Hepatocyte (in vitro differentiated cells): ENCODE measurements around the gene NRG2. TPM values are rescaled to one million over a fixed set of nuclear protein-coding genes. Genes with fewer than 3 reads are reported as not detected.

Experiments used
- DNase-seq: peaks from one replicate; pipeline ENCODE4 v3.0.0-alpha.2; 2016; ENCODE audit warnings: low spot score
- H2AFZ ChIP-seq: fragments of 200-600 bp; sonication (generic); 2 replicates; pipeline ENCODE4 v1.6.0; 2016; ENCODE audit warnings: antibody characterized with exemption, mild to moderate bottlenecking
- H3K27ac ChIP-seq: fragments of 200-600 bp; sonication (generic); 2 replicates; pipeline ENCODE4 v1.5.1; 2016; ENCODE audit warnings: mild to moderate bottlenecking
- H3K27me3 ChIP-seq: fragments of 200-600 bp; sonication (generic); 2 replicates; pipeline ENCODE4 v1.6.1; 2016
- H3K36me3 ChIP-seq: fragments of 200-600 bp; sonication (generic); replicated peaks from 2 replicates; pipeline ENCODE4 v1.5.1; 2016; ENCODE audit warnings: low read depth; ENCODE audit not compliant: insufficient read depth
- H3K4me1 ChIP-seq: fragments of 200-600 bp; sonication (generic); 2 replicates; pipeline ENCODE4 v1.5.1; 2016; ENCODE audit warnings: mild to moderate bottlenecking, moderate library complexity; ENCODE audit not compliant: insufficient read depth
- H3K4me2 ChIP-seq: fragments of 200-600 bp; sonication (generic); 2 replicates; pipeline ENCODE4 v1.6.0; 2016
- H3K4me3 ChIP-seq: fragments of 200-600 bp; sonication (generic); 2 replicates; pipeline ENCODE4 v1.5.1; 2016; ENCODE audit warnings: mild to moderate bottlenecking
- H3K79me2 ChIP-seq: fragments of 200-600 bp; sonication (generic); 2 replicates; pipeline ENCODE4 v1.6.0; 2017; ENCODE audit warnings: mild to moderate bottlenecking
- H3K9me2 ChIP-seq: fragments of 200-600 bp; sonication (generic); replicated peaks from 2 replicates; pipeline ENCODE4 v1.6.0; 2017; ENCODE audit warnings: mild to moderate bottlenecking; ENCODE audit not compliant: insufficient read depth
- H3K9me3 ChIP-seq: fragments of 200-600 bp; sonication (generic); 2 replicates; pipeline ENCODE4 v1.5.1; 2016; ENCODE audit warnings: low read depth, mild to moderate bottlenecking
- H4K20me1 ChIP-seq: fragments of 200-600 bp; sonication (generic); 2 replicates; pipeline ENCODE4 v1.6.0; 2016; ENCODE audit warnings: mild to moderate bottlenecking; ENCODE audit not compliant: insufficient read depth, poor library complexity, severe bottlenecking
- EZH2 ChIP-seq: fragments of 200-600 bp; sonication (generic); IDR thresholded peaks from 2 replicates; pipeline ENCODE4 v1.6.1; 2016; ENCODE audit warnings: antibody characterized with exemption, mild to moderate bottlenecking, borderline replicate concordance
- EZH2phosphoT487 ChIP-seq: fragments of 200-600 bp; sonication (generic); IDR thresholded peaks from one replicate; pipeline ENCODE4 v1.6.1; 2018; ENCODE audit warnings: antibody characterized with exemption, mild to moderate bottlenecking, low read depth, moderate library complexity; ENCODE audit not compliant: unreplicated experiment, severe bottlenecking
- WGBS: methylation state at CpG from one replicate; pipeline ENCODE4 v1.1.6; 2016; ENCODE audit warnings: low lambda C conversion rate; ENCODE audit errors: missing lambda C conversion rate; 5-methylcytosine and 5-hydroxymethylcytosine counted together
- polyA plus RNA-seq: library from polyadenylated mRNA; unstranded; fragments of >200 nt; fragmentation: Nextera tagmentation; extraction: Ambion mirVana; gene quantifications from 2 replicates; pipeline ENCODE4 v1.2.1, GENCODE V29; 2016
- total RNA-seq: library from RNA; depleted of rRNA; stranded (reverse); fragments of >200 nt; gene quantifications from 2 replicates; pipeline ENCODE4 v1.2.3, GENCODE V29; 2014
- TF ChIP-seq, protein P1 (sequence below): fragments of 200-600 bp; sonication (generic); IDR thresholded peaks from 2 replicates; pipeline ENCODE4 v1.5.1; 2016; ENCODE audit warnings: antibody characterized with exemption, mild to moderate bottlenecking; ENCODE audit not compliant: poor library complexity

NRG2 gene
- total and polyA plus RNA-seq, 2 experiments from 2014 or later: 1.4 to 1.5 TPM

- no peaks in the 10 kb centered on the region for H3K9me3 ChIP-seq
- no peaks in the 10 kb centered on the region for H3K36me3 ChIP-seq
- H3K9me2 ChIP-seq: no peaks in the 10 kb centered on the region
- H3K4me3 ChIP-seq: no peak overlapping the region
- no peak overlapping the region for H3K27ac ChIP-seq
- H3K4me2 ChIP-seq: no peak overlapping the region
- peaks cover 23% of the 10 kb centered on the region for H3K4me1 ChIP-seq
- no peaks in the 10 kb centered on the region for H3K79me2 ChIP-seq
- DNase-seq: no peak
- TF ChIP-seq EZH2phosphoT487 (no peak), EZH2 (no peak)
- TF ChIP-seq, protein P1, sequence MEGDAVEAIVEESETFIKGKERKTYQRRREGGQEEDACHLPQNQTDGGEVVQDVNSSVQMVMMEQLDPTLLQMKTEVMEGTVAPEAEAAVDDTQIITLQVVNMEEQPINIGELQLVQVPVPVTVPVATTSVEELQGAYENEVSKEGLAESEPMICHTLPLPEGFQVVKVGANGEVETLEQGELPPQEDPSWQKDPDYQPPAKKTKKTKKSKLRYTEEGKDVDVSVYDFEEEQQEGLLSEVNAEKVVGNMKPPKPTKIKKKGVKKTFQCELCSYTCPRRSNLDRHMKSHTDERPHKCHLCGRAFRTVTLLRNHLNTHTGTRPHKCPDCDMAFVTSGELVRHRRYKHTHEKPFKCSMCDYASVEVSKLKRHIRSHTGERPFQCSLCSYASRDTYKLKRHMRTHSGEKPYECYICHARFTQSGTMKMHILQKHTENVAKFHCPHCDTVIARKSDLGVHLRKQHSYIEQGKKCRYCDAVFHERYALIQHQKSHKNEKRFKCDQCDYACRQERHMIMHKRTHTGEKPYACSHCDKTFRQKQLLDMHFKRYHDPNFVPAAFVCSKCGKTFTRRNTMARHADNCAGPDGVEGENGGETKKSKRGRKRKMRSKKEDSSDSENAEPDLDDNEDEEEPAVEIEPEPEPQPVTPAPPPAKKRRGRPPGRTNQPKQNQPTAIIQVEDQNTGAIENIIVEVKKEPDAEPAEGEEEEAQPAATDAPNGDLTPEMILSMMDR: no peak
- 88% methylated on average over 15 of the region's 15 CpGs for WGBS
- peaks cover 17% of the 10 kb centered on the region for H3K27me3 ChIP-seq
- no peak overlapping the region for H2AFZ ChIP-seq
- no peaks in the 10 kb centered on the region for H4K20me1 ChIP-seq
Measured at GRCh38 chr5:139885172-139885856, 157.8 kb downstream of the NRG2 start.

DNA sequence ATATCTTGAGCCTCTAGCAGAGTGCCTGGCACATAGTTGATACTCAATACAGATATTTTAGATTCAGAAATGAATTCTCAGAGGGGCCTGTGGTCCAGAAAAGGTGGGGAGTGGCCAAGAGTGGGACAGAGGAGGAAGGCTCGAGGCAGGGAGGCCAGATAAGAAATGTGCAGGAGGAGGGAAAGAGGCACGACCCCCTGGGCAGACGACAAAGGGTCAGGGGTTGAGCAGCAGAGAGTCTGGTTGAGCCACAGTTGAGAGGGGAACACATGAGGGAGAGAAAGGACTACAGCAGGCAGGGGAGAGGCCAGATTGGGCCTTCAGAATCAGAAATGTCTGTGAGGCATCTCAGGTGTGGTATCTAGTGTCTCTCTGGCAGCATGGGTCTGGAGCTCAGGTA lies 158.4 kb downstream of the NRG2 start:
- Histone ChIP-seq H3K9me2 (no peaks in the 10 kb centered on the region), H3K4me3 (no peak overlapping the region), H2AFZ (no peak overlapping the region), H3K36me3 (no peaks in the 10 kb centered on the region), H3K4me1 (peaks cover 29% of the 10 kb centered on the region), H3K27ac (no peak overlapping the region), H3K9me3 (no peaks in the 10 kb centered on the region), H3K4me2 (no peak overlapping the region), H3K27me3 (peaks cover 11% of the 10 kb centered on the region), H3K79me2 (no peaks in the 10 kb centered on the region), H4K20me1 (no peaks in the 10 kb centered on the region)
- no peak for TF ChIP-seq EZH2phosphoT487
- TF ChIP-seq, protein P1: no peak
- no peak for TF ChIP-seq EZH2
- WGBS: 58% methylated on average over 3 of the region's 3 CpGs
- no peak for DNase-seq

DNA sequence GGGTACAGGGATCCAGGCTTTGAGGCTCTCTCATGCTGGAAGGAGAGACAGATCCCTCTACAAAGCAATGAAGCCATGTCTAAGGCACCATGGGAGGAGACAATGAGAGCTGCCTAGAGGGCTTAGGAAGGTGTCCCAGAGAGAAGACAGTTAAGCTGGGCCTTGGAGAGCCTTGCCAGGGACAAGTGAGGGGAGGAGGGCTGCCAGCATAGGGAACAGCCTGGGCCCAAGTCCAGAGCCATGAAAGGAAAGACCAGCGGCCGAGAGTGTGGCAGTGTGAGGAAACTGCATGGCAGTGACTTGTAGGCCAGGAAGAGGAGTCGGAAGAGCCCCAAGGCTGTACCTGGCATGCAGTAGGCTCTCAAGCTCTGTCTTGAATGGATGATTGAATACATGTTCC lies 159.0 kb downstream of the NRG2 start:
- Histone ChIP-seq H3K4me1 (peaks cover 31% of the 10 kb centered on the region), H4K20me1 (no peaks in the 10 kb centered on the region), H3K9me2 (no peaks in the 10 kb centered on the region), H3K27ac (no peak overlapping the region), H3K9me3 (no peaks in the 10 kb centered on the region), H3K27me3 (peaks cover 10% of the 10 kb centered on the region), H3K4me3 (no peak overlapping the region), H3K4me2 (no peak overlapping the region), H3K79me2 (no peaks in the 10 kb centered on the region), H3K36me3 (no peaks in the 10 kb centered on the region), H2AFZ (no peak overlapping the region)
- TF ChIP-seq EZH2 (no peak), EZH2phosphoT487 (no peak)
- TF ChIP-seq, protein P1: no peak
- WGBS: 94% methylated on average over 3 of the region's 3 CpGs
- DNase-seq: no peak
